ENCODE results near the gene TMUB1.

Gene TMUB1

DNA sequence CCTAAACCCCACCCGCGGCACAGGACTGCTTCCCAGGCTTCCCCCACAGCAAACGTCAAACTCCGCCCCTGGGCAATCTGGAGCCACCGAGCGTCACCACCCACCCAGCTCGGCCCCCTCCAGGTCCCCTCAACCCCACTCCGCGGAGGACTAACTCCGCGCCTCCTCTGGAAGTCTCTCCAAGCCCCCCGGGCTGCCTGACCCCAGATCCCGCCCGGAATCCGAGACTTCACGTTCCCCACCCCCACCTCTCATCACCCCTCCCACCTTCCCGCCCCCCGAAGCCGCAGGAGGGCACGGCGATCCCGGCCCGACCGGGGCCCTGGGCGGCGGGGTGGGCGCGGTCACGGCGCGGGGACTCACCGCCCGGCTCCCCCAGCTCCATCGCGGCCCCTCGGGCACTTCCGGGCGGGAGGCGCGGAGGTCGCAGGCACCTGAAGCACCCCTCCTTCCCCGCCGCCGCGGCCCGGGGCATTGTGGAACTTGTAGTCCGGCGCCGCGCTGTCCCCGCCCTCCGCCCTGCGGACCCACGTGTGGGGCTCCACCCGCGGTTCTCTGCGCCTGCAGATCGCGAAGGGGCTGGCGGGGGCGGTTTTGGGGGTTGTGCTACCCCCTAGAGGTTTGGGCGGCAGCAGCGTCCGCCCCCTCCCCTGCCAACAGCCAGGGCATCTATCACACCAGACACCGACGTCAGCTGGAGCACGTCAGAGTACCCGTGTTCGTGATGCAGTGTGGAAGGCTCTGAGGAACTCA is at the start of gene TMUB1:
Gene TMUB1 (minus strand): TSS at position 423 of the 753 bp plus-strand sequence. CDS start 930 bp downstream, outside the sequence.
- DNase-seq (ENCODE audit: low spot score): peak; percentile 46
- no peak for FAIRE-seq

DNA sequence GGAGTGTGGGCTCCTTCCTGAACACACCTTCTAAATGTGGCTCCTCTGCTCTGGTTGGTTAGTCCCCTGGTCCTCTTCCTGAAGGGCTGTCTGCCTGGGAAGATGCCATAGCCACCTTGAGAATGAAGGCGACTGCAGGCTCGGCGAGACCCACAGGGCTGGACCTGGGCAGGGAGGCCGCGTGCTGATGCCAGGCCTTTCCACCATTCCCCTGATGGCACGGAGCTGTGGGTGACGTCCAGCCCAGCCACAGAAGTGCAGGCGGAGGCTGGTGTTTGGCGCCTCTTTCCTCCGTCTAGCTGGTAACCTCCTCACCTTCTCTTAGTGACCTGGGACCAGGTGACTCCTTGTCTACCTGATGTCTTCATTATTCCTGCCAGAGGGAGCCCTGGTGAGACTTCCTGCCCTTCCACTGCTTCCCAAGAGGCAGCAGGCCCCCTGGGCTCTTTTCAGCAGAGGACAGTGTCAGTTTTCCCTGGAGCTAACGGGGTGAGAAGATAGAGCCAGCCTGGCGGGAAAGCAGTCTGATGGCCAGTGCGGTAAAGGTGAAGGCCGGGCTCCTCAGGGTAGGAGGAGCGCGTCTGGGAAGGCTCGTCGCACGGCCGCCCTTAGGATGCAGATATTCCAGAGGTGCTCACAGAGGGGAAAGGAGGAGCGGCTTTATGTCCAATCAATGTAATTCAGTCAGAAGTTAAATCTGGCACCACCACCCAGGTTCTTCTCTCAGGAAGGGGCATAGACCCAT is 49.3 kb upstream of the TMUB1 start:
- no peak for FAIRE-seq
- DNase-seq (ENCODE audit: low spot score): no peak

DNA sequence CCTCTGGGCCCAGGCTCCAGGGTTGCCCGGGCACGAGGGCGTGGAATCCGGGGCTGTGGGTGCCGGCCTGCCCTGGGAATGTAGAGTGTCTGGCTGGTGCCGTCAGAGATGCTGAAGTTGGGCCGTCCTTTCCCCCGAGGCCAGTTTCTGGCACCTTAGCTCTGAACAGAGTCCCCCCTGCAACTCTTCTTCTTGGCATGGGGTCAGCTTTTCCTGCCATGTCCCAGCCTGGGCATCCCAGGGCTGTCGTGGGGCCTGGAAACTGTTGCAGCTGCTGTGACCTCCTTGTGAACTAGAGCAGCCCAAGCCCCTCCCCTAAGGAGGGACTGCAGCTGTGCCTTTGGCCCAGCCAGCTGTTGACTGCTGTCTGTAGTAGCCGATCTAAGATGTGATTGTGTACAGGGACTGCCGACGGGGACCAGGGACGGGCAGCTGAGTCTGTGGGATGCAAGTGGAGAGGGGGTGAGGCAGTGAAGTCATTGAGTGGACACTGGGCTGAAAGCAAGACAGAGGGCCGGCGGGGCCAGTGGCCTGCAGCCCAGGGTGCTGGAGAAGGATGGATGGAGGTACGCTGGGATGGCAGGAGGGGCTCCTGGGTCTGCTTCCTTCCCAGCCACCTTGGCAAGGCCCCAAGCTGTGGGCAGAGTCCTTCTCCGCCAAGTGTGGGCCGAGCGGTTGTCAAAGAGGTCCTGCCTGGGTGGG is 48.5 kb upstream of the TMUB1 start:
- DNase-seq (ENCODE audit: low spot score) (no peak), FAIRE-seq (no peak)

- DNase-seq (ENCODE audit: low spot score) (no peak), FAIRE-seq (no peak)
Observed at GRCh38 chr7:151131224-151131591, 47.9 kb upstream of the TMUB1 start.

GRCh38 chr7:151130741-151131157 is 47.5 kb upstream of the TMUB1 start:
- FAIRE-seq: no peak
- DNase-seq (ENCODE audit: low spot score): no peak

- no peak for DNase-seq (ENCODE audit: low spot score)
- FAIRE-seq: no peak
Observed at GRCh38 chr7:151129960-151130591, 46.8 kb upstream of the TMUB1 start.

DNA sequence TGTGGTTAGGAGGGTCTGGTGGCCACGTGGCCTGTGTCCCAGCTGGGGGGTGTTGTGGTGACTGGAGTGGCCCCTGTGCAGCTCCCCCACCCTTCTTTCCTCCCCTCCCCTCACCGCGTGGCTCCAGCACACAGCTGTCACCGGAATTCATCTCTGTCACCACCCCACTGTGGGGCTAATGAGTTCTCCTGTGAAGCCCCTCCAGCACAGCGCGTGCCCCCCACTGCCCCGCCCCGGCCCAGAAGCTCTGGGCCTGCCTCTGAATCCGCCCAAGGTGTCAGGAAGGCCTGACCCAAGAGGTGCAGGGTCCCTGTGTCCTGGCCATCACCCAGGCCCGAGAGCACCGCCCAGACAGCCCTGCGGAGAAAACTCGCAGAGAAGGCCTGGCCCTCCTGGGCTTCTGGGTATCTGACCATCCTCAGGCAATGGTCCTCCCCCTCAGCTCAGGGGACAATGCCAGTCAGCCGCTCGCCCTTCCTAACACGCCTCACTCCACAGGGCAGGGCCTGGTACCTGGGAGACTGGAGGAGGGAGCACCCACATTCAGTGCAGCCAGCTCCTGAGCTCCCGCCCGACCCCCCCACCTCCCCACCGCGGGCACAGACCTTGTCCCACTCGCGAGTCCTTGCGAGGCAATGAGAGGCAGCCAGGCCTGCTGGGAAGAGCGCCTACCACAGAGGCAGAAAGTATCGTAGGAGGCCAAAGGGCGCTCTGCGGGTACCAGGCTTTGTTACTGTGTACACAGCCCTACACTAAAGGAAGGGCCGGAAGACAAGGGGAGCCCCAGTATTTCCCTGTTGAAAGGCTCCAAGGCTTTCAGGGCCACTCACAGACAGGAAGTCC is 46.0 kb upstream of the TMUB1 start:
- DNase-seq (ENCODE audit: low spot score) (no peak), FAIRE-seq (no peak)

GRCh38 chr7:151128716-151129115 is 45.4 kb upstream of the TMUB1 start:
- no peak for DNase-seq (ENCODE audit: low spot score)
- FAIRE-seq: no peak

DNA sequence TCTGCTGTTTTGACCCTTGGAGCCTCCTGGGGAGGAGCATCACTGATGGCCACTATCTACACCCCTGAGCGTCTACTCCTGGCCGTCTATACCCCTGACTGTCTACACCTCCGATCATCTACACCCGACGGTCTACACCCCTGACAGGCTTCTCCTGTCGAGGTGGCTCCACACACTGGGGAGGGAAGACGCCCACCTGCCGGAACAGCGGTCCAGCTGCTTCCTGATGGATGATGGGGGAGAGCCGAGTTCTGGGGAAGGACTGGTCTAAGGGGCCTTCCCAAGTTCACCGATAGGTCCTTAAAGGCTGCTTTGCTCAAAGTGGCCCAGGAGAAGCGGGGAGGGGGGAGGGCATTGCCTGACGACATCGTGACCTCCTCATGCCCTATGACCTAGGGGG is 44.9 kb upstream of the TMUB1 start:
- FAIRE-seq (no peak), DNase-seq (ENCODE audit: low spot score) (no peak)

DNA sequence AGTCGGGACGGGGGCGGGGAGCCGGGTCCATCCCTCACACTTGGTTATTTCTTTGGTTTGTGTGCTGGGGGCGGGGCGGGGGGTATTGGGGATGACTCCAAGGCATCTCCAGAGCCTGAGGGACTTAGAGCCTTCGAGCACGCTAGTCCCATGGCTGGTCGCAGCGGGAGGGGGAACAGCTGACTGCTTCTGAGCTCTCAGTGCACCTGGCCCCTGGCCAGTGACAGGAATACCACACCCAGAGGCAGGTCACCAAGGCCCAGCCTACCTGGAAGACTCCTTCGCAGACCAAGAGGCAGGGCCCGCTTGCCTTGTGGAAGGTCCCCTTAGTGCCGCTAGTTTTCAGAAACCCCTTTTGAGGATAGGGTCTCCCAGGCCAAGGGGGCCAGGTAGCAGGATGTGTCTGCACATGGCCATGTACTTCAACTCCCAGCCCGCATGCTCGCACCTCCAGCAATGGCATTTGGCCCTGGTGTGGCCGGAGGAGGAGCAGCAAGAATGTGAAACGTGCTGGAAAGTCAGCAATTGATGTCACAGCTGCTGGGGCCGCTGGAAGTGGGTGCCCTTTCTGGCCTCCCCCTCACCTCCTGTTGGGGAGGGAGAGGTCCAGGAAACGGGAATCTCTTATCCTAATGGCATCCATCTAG is 43.3 kb upstream of the TMUB1 start:
- DNase-seq (ENCODE audit: low spot score) (no peak), FAIRE-seq (no peak)

- FAIRE-seq (no peak), DNase-seq (ENCODE audit: low spot score) (no peak)
Observed at GRCh38 chr7:151125846-151126481, 42.7 kb upstream of the TMUB1 start.

GRCh38 chr7:151125470-151125845 is 42.2 kb upstream of the TMUB1 start:
- no peak for FAIRE-seq

DNA sequence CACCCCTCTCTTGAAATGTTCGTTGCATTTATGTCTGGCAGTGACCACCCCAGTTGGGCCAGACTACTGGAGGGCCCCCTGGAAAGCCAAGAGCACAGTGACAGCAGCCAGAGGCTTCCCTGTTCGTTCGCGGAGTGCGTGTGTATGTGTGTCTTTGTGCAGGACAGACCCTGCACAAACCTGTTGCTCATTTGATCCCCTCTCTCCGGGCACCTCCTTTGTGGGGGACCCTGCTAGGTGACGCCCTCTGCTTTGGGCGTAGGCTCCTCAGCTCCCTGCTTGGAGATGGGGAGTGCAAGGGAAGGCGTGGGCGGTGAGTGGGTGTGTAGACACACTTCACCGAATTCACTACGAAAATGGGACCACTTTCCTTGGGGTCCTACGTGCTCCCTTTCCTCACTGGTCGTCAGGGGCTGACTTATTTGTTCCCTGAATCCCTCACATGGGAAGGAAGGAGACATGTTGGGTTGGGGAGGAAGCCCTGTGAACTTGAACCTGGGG is 41.7 kb upstream of the TMUB1 start:
- FAIRE-seq (no peak), DNase-seq (ENCODE audit: low spot score) (no peak)

More at GRCh38 chr7:151125470-151125845, 42.2 kb upstream of the TMUB1 start:
- DNase-seq (ENCODE audit: low spot score): no peak

- DNase-seq (ENCODE audit: low spot score): no peak
- FAIRE-seq: no peak
Observed at GRCh38 chr7:151124481-151124880, 41.2 kb upstream of the TMUB1 start.

DNA sequence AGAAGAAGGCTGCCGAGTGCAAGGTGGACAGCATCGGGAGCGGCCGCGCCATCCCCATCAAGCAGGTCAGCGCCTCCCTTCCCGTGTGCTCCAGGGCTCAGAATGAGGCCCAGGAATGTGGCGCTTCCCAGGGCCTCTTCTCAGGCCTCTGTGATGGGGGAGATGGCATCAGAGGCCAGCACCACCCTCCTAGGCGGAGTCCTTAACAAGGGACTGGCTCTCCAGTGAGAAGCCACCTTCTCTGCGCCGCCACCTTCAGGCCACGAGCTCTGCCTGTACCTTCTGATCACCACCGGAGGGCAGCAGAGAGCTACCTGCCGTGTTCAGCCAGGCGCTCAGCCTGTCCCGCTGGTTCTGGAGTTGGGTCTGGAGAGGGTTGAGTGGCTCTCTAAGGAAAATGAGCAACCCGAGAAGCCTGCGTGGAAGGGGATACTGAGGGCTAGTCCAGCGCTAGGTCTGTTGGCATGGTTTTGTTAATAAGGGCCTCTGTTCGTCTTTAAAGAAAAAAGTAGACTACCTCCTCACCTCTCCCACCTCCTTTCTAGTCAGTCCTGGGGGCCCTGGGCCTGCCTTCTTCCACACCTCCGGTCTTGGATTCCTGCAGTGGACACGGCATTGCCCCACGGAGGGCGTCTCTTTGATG is 40.6 kb upstream of the TMUB1 start:
- DNase-seq (ENCODE audit: low spot score): peak; percentile 83
- FAIRE-seq: peak; percentile 32

- no peak for FAIRE-seq
- DNase-seq (ENCODE audit: low spot score): no peak
Observed at GRCh38 chr7:151123158-151123821, 40.0 kb upstream of the TMUB1 start.

DNA sequence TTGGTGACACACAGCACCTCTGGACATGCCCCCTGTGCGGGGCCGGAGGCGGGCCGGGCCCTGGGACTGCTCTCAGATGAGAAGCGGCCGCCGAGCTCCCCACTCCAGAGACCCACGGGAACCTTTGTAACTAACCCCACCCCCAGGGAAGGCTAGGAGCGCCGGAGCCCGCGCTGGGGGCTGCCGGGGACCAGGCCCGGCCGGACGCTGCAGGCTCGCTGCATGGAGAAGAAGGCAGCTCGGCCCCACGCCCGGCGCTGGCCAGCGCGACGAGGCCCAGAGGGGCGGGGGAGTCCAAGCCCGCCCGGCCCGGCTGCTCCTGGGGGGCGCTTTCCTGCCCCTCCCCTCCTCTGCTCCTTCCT is 39.5 kb upstream of the TMUB1 start:
- no peak for DNase-seq (ENCODE audit: low spot score)
- no peak for FAIRE-seq

DNA sequence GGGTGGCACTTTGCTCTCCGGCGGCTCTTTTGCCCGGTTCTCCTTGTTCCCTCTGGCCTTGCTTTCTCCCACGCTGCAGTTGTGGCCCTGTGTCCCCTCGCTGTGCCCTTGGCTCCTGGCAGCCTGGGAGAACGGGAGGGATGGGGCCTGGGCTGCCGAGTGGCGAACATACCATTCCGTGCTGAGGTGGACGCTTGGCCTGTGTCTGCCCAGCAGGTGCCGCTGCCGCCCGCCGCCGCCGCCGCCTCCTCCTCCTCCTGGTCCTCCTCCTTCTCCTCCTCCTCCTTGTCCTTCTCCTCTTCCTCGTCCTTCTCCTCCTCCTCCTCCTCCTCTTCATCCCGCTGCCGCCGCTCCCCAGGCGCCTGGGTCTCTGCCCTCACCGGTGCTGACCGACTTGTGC is 39.0 kb upstream of the TMUB1 start:
- FAIRE-seq: no peak

More for the DNA sequence above, 39.0 kb upstream of the TMUB1 start:
- DNase-seq (ENCODE audit: low spot score): no peak

All from RCC 7860 (cell line).